DND-41 (cell line): ENCODE results near the gene CLSTN2.

Source experiments
- ATAC-seq: fragments of 200-7000 bp; cut with Tn5 transposase; 3 replicates; pipeline ENCODE4 v1.9.1; 2021; ENCODE audit warnings: low read depth; ENCODE audit not compliant: insufficient read depth
- DNase-seq: peaks from one replicate; pipeline ENCODE4 v3.0.0-alpha.2; 2020
- H2AFZ ChIP-seq: 2 replicates; pipeline ENCODE4 v1.6.0; 2012; ENCODE audit warnings: low read depth, low read length
- H3K27ac ChIP-seq: 2 replicates; pipeline ENCODE4 v1.5.1; 2012; ENCODE audit warnings: low read length, inconsistent platforms
- H3K27me3 ChIP-seq: fragments of 200-600 bp; sonication (generic); 2 replicates; pipeline ENCODE4 v1.6.0; 2012; ENCODE audit warnings: low read length, mild to moderate bottlenecking, inconsistent platforms; ENCODE audit not compliant: insufficient read depth, poor library complexity
- H3K36me3 ChIP-seq: 2 replicates; pipeline ENCODE4 v1.5.1; 2012; ENCODE audit warnings: low read length, inconsistent platforms; ENCODE audit not compliant: insufficient read depth
- H3K4me1 ChIP-seq: 2 replicates; pipeline ENCODE4 v1.5.1; 2012; ENCODE audit warnings: mild to moderate bottlenecking, low read length; ENCODE audit not compliant: insufficient read depth
- H3K4me2 ChIP-seq: 2 replicates; pipeline ENCODE4 v1.6.0; 2012; ENCODE audit warnings: mild to moderate bottlenecking, moderate library complexity, low read length, inconsistent platforms; ENCODE audit not compliant: insufficient read depth
- H3K4me3 ChIP-seq, 2 experiments: fragments of 200-600 bp in 1 of 2; shearing (Covaris generic) in 1 of 2; 2 replicates each; pipeline ENCODE4 v1.5.1; 2012 to 2016; ENCODE audit warnings: inconsistent platforms in 2 of 2, low read length in 2 of 2, mild to moderate bottlenecking in 2 of 2, low read depth in 1 of 2, moderate library complexity in 1 of 2
- H3K79me2 ChIP-seq: 2 replicates; pipeline ENCODE4 v1.6.0; 2012; ENCODE audit warnings: low read length, inconsistent platforms; ENCODE audit not compliant: insufficient read depth
- H3K9ac ChIP-seq: 2 replicates; pipeline ENCODE4 v1.6.0; 2012; ENCODE audit warnings: low read depth, mild to moderate bottlenecking, inconsistent platforms, low read length, moderate library complexity
- H3K9me3 ChIP-seq: 2 replicates; pipeline ENCODE4 v1.5.1; 2012; ENCODE audit warnings: low read length, moderate library complexity, mild to moderate bottlenecking, inconsistent platforms; ENCODE audit not compliant: insufficient read depth, severe bottlenecking
- H4K20me1 ChIP-seq: 2 replicates; pipeline ENCODE4 v1.6.0; 2012; ENCODE audit warnings: low read length; ENCODE audit not compliant: insufficient read depth
- EZH2 ChIP-seq: IDR thresholded peaks from 3 replicates; pipeline ENCODE4 v1.6.1; 2012; ENCODE audit warnings: borderline replicate concordance, low read depth, mild to moderate bottlenecking, moderate library complexity, low read length, inconsistent platforms; ENCODE audit not compliant: severe bottlenecking
- TF ChIP-seq, protein P1 (sequence below): IDR thresholded peaks from 2 replicates; pipeline ENCODE4 v1.5.1; 2012; ENCODE audit warnings: borderline replicate concordance, low read length, moderate library complexity, mild to moderate bottlenecking; ENCODE audit not compliant: poor library complexity, severe bottlenecking; ENCODE audit errors: extremely low read depth

The CLSTN2 gene

DNA sequence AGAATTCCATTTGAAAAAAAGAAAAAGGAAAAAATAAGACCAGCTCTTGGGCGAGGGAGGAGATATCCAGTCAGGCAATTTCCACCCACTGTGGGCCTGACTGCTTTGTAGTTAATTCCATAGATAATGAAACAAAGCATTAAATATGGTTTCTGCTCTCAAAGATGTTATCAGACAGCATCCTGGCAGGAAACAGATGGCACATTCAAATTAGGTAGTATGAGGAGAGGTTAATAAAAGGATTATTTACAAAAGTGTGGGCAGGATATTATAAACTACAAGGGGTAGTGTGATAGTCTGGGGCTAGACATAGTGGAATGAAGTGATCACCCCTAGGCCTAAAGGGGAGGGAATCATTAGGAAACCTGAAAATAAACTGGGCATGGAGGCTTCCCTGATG, 193.2 kb downstream of the CLSTN2 start:
- Histone ChIP-seq H3K9ac (no peak overlapping the region), H3K36me3 (no peaks in the 10 kb centered on the region), H4K20me1 (no peaks in the 10 kb centered on the region), H3K4me1 (no peaks in the 10 kb centered on the region), H3K27ac (no peak overlapping the region), H3K27me3 (peaks cover 5% of the 10 kb centered on the region), H3K79me2 (no peaks in the 10 kb centered on the region), H3K4me3 (no peak overlapping the region), H2AFZ (no peak overlapping the region), H3K9me3 (no peaks in the 10 kb centered on the region), H3K4me2 (no peak overlapping the region)
- ATAC-seq (no peak), DNase-seq (no peak)
- TF ChIP-seq, protein P1, sequence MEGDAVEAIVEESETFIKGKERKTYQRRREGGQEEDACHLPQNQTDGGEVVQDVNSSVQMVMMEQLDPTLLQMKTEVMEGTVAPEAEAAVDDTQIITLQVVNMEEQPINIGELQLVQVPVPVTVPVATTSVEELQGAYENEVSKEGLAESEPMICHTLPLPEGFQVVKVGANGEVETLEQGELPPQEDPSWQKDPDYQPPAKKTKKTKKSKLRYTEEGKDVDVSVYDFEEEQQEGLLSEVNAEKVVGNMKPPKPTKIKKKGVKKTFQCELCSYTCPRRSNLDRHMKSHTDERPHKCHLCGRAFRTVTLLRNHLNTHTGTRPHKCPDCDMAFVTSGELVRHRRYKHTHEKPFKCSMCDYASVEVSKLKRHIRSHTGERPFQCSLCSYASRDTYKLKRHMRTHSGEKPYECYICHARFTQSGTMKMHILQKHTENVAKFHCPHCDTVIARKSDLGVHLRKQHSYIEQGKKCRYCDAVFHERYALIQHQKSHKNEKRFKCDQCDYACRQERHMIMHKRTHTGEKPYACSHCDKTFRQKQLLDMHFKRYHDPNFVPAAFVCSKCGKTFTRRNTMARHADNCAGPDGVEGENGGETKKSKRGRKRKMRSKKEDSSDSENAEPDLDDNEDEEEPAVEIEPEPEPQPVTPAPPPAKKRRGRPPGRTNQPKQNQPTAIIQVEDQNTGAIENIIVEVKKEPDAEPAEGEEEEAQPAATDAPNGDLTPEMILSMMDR, result no peak
- TF ChIP-seq EZH2, result no peak

- H3K4me1 ChIP-seq, result no peaks in the 10 kb centered on the region
- 0 out of 3 replicates have a peak, but pooled peaks have one; percentile 58 for ATAC-seq
- H3K9me3 ChIP-seq, result no peaks in the 10 kb centered on the region
- no peak overlapping the region for H3K4me3 ChIP-seq
- H3K4me2 ChIP-seq, result no peak overlapping the region
- H3K36me3 ChIP-seq, result no peaks in the 10 kb centered on the region
- TF ChIP-seq EZH2, result no peak
- TF ChIP-seq, protein P1, result peak; percentile 55
- no peak overlapping the region for H2AFZ ChIP-seq
- H3K79me2 ChIP-seq, result no peaks in the 10 kb centered on the region
- no peak overlapping the region for H3K9ac ChIP-seq
- H4K20me1 ChIP-seq, result no peaks in the 10 kb centered on the region
- DNase-seq, result peak; percentile 13
- peaks cover 5% of the 10 kb centered on the region for H3K27me3 ChIP-seq
- no peak overlapping the region for H3K27ac ChIP-seq
Measured at GRCh38 chr3:140128631-140129030, 193.6 kb downstream of the CLSTN2 start.

DNA sequence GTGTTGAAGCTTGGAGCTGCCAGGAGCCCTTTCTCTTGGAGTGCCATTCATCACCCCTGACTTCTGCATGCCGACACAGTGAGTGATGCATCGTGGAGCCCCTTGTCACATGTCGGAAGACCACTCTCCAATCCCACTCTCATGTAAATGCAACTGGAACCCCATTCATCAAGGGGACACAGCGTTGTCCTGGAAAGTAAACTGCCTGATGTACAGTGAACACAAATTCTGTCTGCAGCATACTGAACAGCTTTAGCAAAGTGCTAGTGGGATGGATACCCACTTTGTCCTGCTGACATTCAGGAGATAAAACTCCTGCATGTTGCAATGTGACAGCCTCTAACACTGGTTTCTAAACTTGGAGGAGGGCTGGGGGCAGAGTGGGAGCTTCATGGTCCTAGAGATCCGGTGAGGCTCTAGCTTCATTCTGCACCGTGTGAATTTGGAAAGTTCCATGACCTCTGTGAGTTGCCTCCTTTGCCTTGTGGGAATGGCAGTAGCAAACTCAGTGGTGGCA, 194.8 kb downstream of the CLSTN2 start:
- no peak overlapping the region for H3K27ac ChIP-seq
- no peak overlapping the region for H2AFZ ChIP-seq
- no peaks in the 10 kb centered on the region for H3K79me2 ChIP-seq
- no peaks in the 10 kb centered on the region for H3K9me3 ChIP-seq
- H4K20me1 ChIP-seq, result no peaks in the 10 kb centered on the region
- H3K9ac ChIP-seq, result no peak overlapping the region
- TF ChIP-seq, protein P1, result no peak
- no peak for TF ChIP-seq EZH2
- DNase-seq (no peak), ATAC-seq (no peak)
- no peaks in the 10 kb centered on the region for H3K36me3 ChIP-seq
- H3K27me3 ChIP-seq, result peaks cover 5% of the 10 kb centered on the region
- no peaks in the 10 kb centered on the region for H3K4me1 ChIP-seq
- H3K4me3 ChIP-seq, result no peak overlapping the region
- H3K4me2 ChIP-seq, result no peak overlapping the region

DNA sequence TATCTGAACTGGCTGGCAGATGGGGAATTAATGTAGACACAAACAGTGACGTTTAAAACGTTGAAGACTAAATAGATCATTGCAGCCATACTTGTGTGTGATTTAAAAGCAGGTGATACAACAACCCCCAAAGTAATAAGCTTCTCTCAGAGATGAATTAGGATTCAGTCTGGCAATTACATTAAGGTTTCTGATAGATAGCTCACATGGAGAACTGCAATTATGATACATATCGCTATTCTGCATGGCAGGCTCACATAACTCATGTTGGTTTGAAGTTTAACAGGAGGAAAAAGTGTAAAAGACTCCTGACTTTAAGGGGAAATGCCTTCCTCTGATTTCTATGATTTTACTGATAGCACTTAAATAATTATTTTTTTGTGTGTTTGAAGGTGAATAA, 196.9 kb downstream of the CLSTN2 start:
- Histone ChIP-seq H3K36me3 (no peaks in the 10 kb centered on the region), H3K79me2 (no peaks in the 10 kb centered on the region), H3K9me3 (no peaks in the 10 kb centered on the region), H3K27ac (no peak overlapping the region), H3K4me3 (no peak overlapping the region), H3K4me1 (no peaks in the 10 kb centered on the region), H3K9ac (no peak overlapping the region), H2AFZ (no peak overlapping the region), H4K20me1 (no peaks in the 10 kb centered on the region), H3K27me3 (peaks cover 5% of the 10 kb centered on the region), H3K4me2 (no peak overlapping the region)
- no peak for ATAC-seq
- TF ChIP-seq, protein P1, result no peak
- no peak for TF ChIP-seq EZH2
- no peak for DNase-seq
